GM21526 (cell line): ENCODE data around the gene PTPN13.
"Not testable (repeated sequence)": the region's sequence is repeated elsewhere in the genome, so short reads cannot be mapped to it uniquely, and the experiment has no call there.

Experiments
- ATAC-seq: cut with Tn5 transposase; IDR thresholded peaks from one replicate; pipeline ENCODE4 v1.9.1; 2021; ENCODE audit warnings: moderate library complexity; ENCODE audit not compliant: unreplicated experiment, low FRiP score

PTPN13 gene

GRCh38 chr4:86631166-86631565 lies 37.1 kb downstream of the PTPN13 start:
- no peak for ATAC-seq

GRCh38 chr4:86633854-86634253 lies 39.7 kb downstream of the PTPN13 start:
- ATAC-seq: no peak

GRCh38 chr4:86640469-86640868 lies 46.4 kb downstream of the PTPN13 start:
- no peak for ATAC-seq

- no peak for ATAC-seq
These were observed 47.5 kb downstream of the PTPN13 start for GRCh38 chr4:86641516-86642090.

GRCh38 chr4:86644892-86645291 lies 50.8 kb downstream of the PTPN13 start:
- no peak for ATAC-seq

GRCh38 chr4:86652332-86652932 lies 58.3 kb downstream of the PTPN13 start:
- ATAC-seq: no peak

- no peak for ATAC-seq
These were observed 59.2 kb downstream of the PTPN13 start for GRCh38 chr4:86653237-86653865.

GRCh38 chr4:86656781-86657180 lies 62.7 kb downstream of the PTPN13 start:
- ATAC-seq: not testable (repeated sequence)

GRCh38 chr4:86657382-86657781 lies 63.3 kb downstream of the PTPN13 start:
- ATAC-seq: no peak

- no peak for ATAC-seq
These were observed 63.8 kb downstream of the PTPN13 start for GRCh38 chr4:86657910-86658309.

- no peak for ATAC-seq
These were observed 66.3 kb downstream of the PTPN13 start for GRCh38 chr4:86660401-86660800.

GRCh38 chr4:86661006-86661405 lies 66.9 kb downstream of the PTPN13 start:
- ATAC-seq: no peak

GRCh38 chr4:86661418-86661817 lies 67.3 kb downstream of the PTPN13 start:
- ATAC-seq: no peak

- no peak for ATAC-seq
These were observed 70.8 kb downstream of the PTPN13 start for GRCh38 chr4:86664959-86665358.

GRCh38 chr4:86670298-86670697 lies 76.2 kb downstream of the PTPN13 start:
- no peak for ATAC-seq

GRCh38 chr4:86670756-86671155 lies 76.6 kb downstream of the PTPN13 start:
- ATAC-seq: no peak

GRCh38 chr4:86675548-86675947 lies 81.4 kb downstream of the PTPN13 start:
- no peak for ATAC-seq

- no peak for ATAC-seq
These were observed 84.7 kb downstream of the PTPN13 start for GRCh38 chr4:86678796-86679195.

- no peak for ATAC-seq
These were observed 85.3 kb downstream of the PTPN13 start for GRCh38 chr4:86679441-86679840.

GRCh38 chr4:86683167-86683566 lies 89.1 kb downstream of the PTPN13 start:
- no peak for ATAC-seq

- no peak for ATAC-seq
These were observed 89.9 kb downstream of the PTPN13 start for GRCh38 chr4:86683983-86684382.

- no peak for ATAC-seq
These were observed 91.3 kb downstream of the PTPN13 start for GRCh38 chr4:86685401-86685800.
